GM18909 (cell line): ENCODE data around the gene CCRL2.
"Not testable (repeated sequence)": the region's sequence is repeated elsewhere in the genome, so short reads cannot be mapped to it uniquely, and the experiment has no call there.

Experiments used
- ATAC-seq: cut with Tn5 transposase; IDR thresholded peaks from one replicate; pipeline ENCODE4 v1.9.1; 2021; ENCODE audit warnings: mild to moderate bottlenecking; ENCODE audit not compliant: unreplicated experiment, poor library complexity

The CCRL2 gene

DNA sequence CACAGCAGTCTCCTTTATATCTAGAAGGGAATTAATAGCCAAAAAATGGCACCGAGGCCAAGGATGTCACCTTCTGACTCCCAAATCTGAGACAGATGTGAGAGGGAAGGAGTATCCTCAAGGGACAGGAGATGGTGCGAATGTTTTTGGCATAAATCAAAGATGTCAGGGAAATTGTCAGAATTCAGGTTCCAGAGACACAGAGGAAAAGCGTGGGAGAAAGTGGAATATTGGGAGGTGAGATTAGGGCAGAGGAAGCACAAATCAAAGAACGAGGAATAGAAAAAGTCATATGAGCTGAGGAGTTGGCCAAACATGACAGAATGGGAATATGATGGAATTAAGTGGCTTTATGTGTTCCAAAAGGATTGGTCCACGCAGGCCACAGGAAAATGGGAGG, 6.2 kb upstream of the CCRL2 start:
- no peak for ATAC-seq

DNA sequence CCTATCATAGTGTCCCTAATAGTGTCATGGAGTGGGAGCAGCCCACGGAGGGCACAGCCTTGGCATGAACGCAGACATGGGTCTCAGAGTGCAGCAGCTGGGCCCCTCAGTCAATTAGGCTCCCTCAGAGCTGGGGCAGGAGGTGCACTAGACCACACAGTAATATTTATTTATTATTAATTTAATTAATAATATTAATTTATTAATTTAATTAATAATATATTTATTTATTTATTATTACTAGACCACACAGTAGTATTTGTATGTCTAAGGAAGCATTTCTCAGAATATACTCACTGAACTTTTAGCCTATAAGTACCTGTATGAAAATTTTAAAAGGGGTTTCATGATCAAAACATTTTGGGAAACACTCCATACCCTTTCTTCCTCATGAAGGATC, 5.5 kb upstream of the CCRL2 start:
- ATAC-seq = no peak

DNA sequence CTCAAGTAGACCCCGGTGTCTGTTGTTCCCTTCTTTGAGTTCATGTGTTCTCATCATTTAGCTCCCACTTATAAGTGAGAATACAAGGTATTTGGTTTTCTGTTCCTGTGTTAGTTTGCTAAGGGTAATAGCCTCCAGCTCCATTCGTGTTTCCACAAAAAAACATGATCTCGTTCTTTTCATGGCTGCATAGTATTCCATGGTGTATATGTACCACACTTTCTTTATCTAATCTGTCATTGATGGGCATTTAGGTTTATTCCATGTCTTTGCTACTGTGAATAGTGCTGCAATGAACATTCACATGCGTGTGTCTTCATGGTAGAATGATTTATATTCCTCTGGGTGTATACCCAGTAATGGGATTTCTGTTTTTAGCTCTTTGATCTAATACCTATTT, 4.2 kb upstream of the CCRL2 start:
- ATAC-seq = not testable (repeated sequence)

DNA sequence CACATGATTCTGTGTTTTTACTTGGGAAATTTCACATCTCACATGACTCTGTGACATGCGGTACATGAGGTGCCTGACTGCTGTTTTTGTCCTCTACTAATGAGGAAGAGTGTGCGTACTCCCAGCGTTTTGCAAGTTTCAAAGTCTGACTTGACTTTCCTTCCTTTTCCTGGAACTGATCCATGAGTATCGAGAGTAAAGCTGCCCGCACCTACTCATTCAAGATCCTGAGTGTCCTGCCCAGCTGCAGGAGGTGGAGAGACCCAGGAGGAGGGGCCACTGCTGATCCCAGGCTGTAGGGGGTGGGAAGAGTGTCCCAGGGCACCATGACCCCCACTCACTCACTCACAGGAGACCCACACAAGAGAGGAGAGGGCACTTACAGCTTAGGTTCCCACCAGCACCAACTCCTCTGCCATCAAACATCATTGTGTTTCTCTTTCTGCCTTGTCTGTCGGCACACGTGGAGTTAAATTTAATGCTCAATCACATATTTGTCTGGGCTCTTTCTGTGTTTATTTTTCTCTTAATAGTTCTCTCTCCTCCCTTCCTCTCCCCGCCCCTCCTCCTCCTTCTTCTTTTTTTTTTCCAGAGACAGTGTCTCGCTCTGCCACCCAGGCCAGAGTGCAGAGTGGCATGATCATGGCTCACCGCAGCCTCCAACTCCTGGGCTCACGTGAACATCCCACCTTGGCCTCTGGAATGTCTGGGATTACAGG, 1.6 kb upstream of the CCRL2 start:
- ATAC-seq = no peak

DNA sequence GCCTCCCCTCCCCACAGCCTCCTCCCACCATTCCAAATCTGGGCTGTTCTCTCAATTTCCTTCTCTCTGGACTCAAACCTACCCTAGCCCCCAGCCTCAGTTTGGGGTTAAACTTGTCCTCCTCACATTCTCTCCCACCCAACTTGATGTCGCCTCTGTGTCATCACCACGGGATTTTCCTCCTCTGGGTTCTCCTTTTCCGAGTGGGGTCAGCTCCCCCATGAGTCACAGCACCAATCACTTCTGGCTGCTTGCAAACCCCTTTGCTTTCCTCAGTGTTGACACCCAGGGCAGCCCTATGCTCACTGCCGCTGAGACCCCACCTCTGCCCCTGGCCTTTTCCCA, 644 bp upstream of the CCRL2 start:
- no peak for ATAC-seq

DNA sequence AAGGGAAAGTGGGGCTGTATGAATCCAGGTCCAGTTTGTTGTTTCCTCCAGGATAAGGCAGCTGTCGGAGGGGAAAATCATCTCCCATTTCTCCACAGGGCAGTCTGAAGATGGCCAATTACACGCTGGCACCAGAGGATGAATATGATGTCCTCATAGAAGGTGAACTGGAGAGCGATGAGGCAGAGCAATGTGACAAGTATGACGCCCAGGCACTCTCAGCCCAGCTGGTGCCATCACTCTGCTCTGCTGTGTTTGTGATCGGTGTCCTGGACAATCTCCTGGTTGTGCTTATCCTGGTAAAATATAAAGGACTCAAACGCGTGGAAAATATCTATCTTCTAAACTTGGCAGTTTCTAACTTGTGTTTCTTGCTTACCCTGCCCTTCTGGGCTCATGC, 911 bp downstream of the CCRL2 start:
- ATAC-seq = no peak

DNA sequence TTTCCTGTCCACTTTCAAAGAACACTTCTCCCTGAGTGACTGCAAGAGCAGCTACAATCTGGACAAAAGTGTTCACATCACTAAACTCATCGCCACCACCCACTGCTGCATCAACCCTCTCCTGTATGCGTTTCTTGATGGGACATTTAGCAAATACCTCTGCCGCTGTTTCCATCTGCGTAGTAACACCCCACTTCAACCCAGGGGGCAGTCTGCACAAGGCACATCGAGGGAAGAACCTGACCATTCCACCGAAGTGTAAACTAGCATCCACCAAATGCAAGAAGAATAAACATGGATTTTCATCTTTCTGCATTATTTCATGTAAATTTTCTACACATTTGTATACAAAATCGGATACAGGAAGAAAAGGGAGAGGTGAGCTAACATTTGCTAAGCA, 1.8 kb downstream of the CCRL2 start:
- ATAC-seq = no peak

DNA sequence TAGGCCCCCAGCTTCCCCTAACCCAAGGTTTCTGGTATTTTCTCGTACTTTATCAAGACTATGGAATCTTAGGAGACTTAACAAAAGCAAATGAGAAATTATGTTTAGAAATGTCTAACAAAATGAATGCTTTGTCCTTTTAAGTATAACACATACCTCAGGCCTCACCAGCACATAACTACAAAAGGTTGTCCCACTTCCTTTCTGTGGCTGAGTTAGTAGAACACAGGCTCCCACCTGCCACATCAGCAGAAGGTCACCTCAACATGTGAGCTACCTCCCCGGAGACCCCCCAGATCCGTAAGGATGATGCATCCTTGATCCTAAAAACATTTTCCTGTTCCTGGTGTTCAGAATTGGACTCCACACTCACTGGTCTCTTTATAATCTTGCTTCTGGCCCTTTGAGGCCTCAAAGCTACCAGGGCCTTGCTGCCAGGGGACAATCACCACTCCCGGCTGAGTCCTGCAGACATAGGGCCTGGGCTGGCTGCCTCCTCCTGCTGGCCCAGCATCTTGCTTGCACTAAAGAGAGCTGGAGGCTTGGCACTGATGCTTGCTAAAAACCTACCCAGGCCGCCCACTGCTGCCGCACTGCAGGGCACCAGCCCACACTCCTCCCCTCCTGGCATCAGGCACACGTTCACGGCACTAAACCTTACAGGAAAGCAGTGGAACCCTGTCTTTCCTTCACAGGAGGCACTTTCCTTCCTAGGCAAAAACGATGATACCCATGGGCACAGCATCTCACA, 2.9 kb downstream of the CCRL2 start:
- ATAC-seq = no peak

DNA sequence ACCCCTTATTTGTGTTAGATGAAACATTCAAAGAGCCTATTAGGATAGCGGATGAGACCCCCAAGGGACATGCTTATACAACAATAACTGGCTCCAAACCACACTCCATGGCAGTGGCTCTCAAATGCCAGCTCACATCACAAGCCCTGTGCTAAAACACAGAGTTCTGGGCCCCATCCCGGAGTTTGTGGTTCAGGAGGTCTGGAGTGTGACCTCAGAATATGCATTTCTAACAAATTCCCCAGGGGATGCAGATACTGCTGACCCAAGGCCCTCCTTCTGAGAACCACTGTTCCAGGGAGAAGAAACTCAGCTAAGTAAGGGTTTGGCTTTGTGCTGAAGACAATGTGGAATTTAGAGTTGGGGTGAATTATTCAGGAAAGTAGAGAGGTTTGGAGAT, 3.6 kb downstream of the CCRL2 start:
- ATAC-seq = no peak

DNA sequence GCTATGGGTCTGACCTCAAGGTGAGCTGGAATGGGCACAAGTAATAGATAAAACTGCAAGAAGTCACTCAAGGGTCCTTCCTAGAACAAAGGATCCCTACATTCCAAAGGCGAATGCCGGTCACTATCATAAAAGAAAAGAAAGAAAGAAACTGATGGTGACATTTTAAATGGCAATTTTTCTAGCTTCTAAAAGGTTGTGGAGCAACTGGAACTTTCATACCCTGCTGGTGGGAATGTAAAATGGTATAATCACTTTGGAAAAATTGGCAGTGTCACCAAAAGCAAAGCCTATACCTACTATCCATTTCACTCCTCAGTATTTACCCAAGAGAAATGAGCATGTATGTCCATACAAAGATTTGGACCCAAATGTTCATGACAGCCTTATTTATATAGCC, 4.2 kb downstream of the CCRL2 start:
- no peak for ATAC-seq

DNA sequence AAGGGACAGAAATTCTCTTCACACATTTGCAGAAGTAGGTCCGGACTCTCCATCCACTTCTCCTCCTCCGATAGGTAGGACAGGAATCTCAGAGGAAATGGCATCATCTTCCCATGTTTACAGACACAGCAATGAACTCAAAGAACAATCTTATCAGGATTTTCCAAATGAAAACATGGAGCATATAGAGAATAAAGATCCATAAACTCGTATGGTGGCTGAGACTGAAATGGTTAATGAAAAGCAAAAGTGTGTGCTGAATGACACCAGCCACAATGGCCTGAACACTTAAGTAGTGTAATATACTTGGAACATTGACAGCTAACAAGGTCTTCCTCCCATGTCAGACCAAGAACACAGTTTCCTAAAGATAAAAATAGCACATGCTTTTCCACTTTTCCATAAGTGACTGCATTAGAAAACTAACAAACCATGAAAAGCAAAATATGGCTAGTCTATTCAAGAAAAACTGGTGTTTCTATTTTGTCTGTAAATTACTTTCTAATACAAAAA, 5.8 kb downstream of the CCRL2 start:
- ATAC-seq = no peak

DNA sequence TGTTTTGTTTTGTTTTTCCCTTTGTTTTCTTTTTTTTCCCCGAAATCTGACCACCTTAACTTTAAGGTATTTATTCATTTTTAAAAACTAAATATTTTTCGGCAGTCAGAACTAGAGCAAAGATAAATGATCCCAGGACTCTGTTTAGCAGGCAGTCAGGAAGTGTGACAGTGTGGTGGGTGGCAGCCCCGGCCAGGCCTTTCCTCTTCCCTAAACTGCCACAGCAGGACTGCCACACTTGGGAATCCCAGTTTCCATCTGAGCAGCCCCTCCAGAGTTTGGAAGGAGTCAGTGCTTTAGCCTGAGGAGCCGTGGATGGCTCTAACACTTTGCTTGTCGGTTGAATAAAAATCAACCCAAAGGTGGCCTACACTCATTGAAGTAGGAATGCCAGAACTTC, 6.9 kb downstream of the CCRL2 start:
- ATAC-seq = no peak

DNA sequence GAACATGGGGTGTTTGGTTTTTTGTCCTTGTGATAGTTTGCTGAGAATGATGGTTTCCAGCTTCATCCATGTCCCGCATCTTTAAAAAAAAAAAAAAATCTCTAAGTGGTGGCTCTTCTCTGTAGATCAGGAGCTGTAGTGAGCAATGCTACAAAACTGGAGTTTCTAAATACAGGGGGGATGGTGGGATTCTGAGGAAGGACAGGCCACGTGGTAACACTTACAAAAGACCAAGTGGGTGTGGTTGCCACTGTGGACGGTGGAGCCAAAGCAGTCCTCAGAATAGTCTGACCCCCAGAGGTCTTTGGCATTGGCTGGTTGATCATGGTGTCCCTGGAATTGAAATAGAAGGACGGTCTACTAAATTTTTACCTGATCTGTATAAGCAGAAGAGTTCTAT, 7.7 kb downstream of the CCRL2 start:
- ATAC-seq = no peak

DNA sequence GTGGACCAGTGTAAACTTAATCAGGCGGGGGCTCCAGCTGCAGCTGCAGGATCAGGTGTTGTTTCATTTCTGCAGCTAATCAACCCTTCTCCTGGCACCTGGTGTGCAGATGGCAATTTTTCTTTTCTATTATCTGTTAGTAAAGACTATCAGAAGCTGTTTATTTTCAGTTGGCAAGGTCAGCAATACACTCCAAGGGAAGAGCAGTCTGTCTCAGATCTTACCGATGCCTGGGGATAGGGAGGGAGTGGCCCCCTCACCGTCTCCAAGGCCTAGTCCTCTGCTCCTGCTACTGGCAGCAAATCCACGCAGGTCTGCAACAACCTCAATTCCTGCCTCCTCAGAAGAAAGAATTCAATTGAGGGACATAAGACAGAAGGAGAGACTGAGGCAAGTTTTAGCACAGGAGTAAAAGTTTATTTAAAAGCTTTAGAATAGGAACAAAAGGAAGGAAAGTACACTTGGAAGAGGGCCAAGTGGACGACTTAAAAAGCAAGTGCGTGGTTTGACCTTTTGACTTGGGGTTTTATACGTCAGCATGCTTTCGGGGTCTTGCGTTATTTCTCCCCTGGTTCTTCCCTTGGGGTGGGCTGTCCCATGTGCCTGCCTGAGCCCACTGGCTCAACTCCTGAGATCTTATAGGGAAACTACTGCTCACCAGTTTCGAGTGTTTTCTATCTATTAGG, 9.2 kb downstream of the CCRL2 start:
- ATAC-seq = no peak

DNA sequence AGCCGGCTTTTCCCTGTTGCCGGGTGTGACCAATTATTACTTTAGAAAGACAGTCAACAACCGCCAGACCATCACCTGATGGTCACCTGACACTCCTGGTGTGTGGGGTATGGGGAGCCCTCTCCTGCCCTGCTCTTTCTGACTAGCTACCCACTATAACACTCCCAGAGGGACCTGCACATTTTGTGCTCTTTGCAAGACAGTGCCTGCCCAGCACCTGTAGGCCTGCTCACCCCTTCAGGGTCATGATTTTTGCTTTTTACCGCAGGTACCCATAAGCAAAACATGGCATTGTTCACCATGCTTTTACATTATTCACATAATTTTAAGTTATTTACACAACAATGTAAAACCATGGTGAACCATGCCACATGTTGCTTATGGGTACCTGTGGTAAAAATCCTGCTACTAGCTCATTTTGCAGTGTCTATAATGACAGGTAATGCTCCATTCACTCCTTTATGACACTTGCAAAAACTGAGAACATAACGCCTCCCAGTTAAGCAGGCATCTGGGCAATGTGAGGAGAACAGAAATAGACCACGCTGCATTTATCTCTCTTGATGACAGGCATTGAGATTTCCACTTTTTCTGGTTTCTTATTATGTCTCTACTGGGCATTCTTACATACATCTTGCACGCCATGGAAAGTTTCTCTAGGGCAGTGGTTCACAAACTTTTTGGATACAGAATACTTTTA, 9.9 kb downstream of the CCRL2 start:
- ATAC-seq = no peak

DNA sequence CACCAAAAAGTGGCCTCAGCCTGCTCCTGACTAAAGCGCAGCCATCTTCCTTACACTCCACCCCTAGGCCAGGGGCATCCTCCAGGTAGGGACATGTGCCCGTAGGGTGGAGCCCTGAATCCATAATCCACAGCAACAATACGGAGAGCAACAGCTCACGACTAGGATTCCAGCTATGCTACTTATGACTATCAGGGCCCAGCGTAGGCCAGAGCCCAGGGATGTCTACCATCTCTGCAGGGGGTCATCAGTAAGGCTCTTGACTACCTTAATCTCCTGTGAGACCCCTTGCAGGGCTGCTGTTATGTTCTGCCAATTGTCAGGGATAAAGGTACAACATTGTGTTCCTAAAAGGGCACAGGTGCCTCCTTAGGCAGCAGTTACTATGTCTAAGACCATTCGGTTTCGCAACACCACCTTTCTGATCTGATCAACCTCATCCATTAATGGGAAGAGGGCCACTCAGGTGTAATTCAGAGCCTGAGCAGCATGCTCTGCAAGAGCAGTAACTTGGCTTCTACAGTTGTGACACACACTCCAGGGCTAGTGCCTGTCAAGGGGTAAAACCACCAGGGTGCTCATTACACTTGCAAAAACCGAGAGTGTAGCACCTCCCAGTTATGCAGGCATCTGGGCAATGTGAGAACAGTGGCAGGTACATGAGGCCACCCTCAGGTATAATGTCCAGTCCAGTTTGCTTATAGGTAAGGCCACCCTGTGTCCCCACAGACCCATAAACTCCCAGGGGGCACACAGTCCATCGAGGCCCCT, 11.0 kb downstream of the CCRL2 start:
- ATAC-seq = no peak

DNA sequence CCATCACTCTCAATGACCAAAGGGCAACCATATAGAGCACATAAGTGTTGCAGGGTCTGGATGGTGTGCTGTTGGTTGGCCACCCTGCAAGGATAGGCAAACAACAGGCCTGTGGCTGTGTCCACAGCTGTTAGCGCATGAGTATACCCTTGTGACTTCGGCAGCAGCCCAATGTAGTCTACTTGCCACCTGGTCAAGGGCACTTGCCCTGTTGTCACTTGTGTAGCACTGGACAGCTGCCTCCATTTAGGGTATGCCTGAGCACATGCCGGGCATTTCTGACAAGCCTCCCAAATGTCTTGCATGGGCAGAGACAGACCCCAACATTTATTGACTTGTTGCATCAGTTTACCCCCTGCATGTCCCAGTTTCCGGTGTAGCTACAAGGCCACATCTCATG, 12.8 kb downstream of the CCRL2 start:
- no peak for ATAC-seq

DNA sequence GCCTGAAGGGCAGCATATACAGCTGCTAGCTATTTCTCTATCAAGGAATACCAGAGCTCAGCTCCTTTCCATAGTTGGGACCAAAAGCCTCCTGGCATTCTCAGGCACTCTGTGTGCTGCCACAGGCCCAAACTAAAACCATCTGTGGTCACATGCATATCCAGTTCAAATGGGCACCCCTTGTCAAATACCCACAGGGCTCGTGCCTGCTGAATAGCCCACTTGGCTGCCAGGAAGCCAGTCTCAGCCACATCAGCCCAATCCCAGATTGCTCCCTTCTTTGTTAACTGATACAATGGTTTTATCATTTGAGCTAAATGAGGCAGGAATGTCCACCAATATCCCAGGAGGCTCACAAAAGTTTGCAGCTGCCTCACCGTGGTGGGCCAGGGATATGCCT, 13.9 kb downstream of the CCRL2 start:
- no peak for ATAC-seq

DNA sequence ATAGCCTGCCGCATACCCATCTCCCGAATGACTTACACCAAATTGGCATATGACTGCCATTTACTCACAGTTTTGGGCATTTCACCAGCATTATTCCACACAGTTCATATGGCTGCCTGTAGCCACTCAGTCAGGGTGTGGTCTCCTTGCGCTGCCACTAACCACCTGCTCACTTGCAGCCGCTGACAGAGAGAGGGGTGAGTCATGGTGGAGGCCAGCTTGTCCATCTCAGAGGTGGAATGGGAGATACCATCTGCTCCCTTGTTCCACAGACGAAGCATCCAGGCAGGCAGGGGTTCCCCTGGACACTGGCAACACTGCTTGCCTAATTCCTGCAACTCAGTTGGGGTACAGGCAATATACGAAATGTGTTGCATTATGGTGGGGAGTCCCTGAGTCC, 15.6 kb downstream of the CCRL2 start:
- no peak for ATAC-seq

DNA sequence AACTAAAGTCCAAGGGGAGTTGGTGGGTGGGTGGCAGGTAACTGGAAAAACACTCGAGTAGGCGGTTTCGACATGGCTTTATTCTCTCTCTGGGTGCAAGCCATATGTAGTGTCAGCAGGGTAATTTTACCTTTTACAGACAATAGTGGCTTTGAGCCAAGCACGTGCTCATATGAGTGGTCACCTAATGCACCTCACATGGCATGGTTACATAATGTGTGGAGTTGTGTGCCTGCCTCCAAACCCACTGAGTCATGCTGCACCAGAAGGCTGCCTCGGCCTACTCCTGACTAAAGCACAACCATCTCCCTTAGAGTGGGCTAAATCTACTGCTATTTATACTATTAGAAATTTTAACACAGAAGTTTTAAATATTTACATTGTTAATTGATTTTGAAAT, 16.5 kb downstream of the CCRL2 start:
- ATAC-seq = no peak
